Measurements from ENCODE around the gene PELI2. TPM values are rescaled to one million over a fixed set of nuclear protein-coding genes. Genes with fewer than 3 reads are reported as not detected.

Gene PELI2
- total RNA-seq, 1 donor from 2014 or later, result 27.2 TPM

DNA sequence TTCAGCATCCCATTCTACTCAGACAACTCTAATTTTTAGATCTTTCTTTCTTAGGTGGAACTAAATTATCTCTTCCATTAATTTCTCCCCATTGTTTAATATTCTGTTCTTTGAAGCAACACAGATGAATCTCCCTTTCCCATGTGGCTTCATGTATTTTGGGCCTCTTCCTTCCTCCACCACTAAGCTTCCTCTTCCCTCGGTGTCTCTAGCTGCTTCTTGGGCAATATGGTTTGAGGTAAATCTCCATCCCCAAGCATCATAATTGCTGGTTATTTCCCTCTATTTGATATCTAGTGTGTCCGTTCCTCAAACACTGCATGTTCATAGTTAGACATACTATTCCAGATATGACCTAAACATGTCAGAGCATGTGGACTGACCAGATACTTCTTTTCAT is 119.2 kb downstream of the PELI2 start:
- no peak overlapping the region for H3K27ac Mint-ChIP-seq
- no peaks in the 10 kb centered on the region for H3K4me1 Mint-ChIP-seq
- H3K36me3 Mint-ChIP-seq, result peaks cover 2% of the 10 kb centered on the region
- DNase-seq (ENCODE audit: low spot score), result no peak
- Histone ChIP-seq H2AFZ (replicated peaks) (no peak overlapping the region), H3K4me3 (no peak overlapping the region), H3K4me2 (no peak overlapping the region), H3K4me1 (no peaks in the 10 kb centered on the region), H3K27ac (no peak overlapping the region), H3F3A (ENCODE audit: low read depth) (no peaks in the 10 kb centered on the region), H3K36me3 (no peaks in the 10 kb centered on the region), H3K9ac (no peak overlapping the region), H3K9me3 (ENCODE audit: low read depth) (no peaks in the 10 kb centered on the region), H3K79me2 (ENCODE audit: low read depth) (peaks cover 5% of the 10 kb centered on the region), H3K27me3 (no peaks in the 10 kb centered on the region), H4K20me1 (ENCODE audit: low read depth) (no peaks in the 10 kb centered on the region)
- no peak overlapping the region for H3K4me3 Mint-ChIP-seq
- no peak for TF ChIP-seq EZH2 (IDR thresholded peaks at IDR 0.05)
- TF ChIP-seq, protein P1, sequence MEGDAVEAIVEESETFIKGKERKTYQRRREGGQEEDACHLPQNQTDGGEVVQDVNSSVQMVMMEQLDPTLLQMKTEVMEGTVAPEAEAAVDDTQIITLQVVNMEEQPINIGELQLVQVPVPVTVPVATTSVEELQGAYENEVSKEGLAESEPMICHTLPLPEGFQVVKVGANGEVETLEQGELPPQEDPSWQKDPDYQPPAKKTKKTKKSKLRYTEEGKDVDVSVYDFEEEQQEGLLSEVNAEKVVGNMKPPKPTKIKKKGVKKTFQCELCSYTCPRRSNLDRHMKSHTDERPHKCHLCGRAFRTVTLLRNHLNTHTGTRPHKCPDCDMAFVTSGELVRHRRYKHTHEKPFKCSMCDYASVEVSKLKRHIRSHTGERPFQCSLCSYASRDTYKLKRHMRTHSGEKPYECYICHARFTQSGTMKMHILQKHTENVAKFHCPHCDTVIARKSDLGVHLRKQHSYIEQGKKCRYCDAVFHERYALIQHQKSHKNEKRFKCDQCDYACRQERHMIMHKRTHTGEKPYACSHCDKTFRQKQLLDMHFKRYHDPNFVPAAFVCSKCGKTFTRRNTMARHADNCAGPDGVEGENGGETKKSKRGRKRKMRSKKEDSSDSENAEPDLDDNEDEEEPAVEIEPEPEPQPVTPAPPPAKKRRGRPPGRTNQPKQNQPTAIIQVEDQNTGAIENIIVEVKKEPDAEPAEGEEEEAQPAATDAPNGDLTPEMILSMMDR (IDR thresholded peaks at IDR 0.05), result no peak
- no peak for TF ChIP-seq EZH2phosphoT487 (IDR thresholded peaks at IDR 0.05)
- no peaks in the 10 kb centered on the region for H3K9me3 Mint-ChIP-seq
- peaks cover 2% of the 10 kb centered on the region for H3K27me3 Mint-ChIP-seq (ENCODE audit: insufficient read depth, low read depth)

DNA sequence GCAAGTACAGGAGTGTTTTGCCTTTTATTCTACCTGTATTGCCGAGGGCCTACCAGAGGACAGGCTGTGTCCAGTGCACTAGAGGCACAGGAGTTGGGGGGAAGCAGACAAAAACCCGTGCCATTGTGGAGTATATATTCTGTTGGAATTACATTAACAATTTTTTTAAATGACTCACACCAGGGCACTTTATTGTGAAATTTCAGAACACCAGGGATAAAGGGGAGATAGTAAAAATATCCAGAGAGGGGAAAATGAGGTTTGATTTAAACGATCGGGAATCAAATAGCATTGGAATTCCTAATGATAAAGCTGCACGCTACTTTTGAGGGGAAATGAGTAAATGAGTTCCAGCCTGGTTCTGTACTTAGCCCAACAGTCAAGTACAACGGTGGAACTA is 123.2 kb downstream of the PELI2 start:
- Histone ChIP-seq H3K4me2 (no peak overlapping the region), H3K4me3 (no peak overlapping the region), H3K36me3 (no peaks in the 10 kb centered on the region), H3K4me1 (no peaks in the 10 kb centered on the region), H4K20me1 (ENCODE audit: low read depth) (peaks cover 9% of the 10 kb centered on the region), H3F3A (ENCODE audit: low read depth) (no peaks in the 10 kb centered on the region), H3K9me3 (ENCODE audit: low read depth) (no peaks in the 10 kb centered on the region), H2AFZ (replicated peaks) (no peak overlapping the region), H3K9ac (no peak overlapping the region), H3K27me3 (no peaks in the 10 kb centered on the region), H3K27ac (no peak overlapping the region), H3K79me2 (ENCODE audit: low read depth) (peaks cover 5% of the 10 kb centered on the region)
- no peak overlapping the region for H3K4me3 Mint-ChIP-seq
- no peak overlapping the region for H3K27ac Mint-ChIP-seq
- no peaks in the 10 kb centered on the region for H3K4me1 Mint-ChIP-seq
- H3K9me3 Mint-ChIP-seq, result no peaks in the 10 kb centered on the region
- DNase-seq (ENCODE audit: low spot score), result no peak
- TF ChIP-seq EZH2phosphoT487 (IDR thresholded peaks at IDR 0.05) (no peak), EZH2 (IDR thresholded peaks at IDR 0.05) (no peak)
- TF ChIP-seq, protein P1 (IDR thresholded peaks at IDR 0.05), result no peak
- H3K36me3 Mint-ChIP-seq, result peaks cover 2% of the 10 kb centered on the region
- peaks cover 2% of the 10 kb centered on the region for H3K27me3 Mint-ChIP-seq (ENCODE audit: insufficient read depth, low read depth)

DNA sequence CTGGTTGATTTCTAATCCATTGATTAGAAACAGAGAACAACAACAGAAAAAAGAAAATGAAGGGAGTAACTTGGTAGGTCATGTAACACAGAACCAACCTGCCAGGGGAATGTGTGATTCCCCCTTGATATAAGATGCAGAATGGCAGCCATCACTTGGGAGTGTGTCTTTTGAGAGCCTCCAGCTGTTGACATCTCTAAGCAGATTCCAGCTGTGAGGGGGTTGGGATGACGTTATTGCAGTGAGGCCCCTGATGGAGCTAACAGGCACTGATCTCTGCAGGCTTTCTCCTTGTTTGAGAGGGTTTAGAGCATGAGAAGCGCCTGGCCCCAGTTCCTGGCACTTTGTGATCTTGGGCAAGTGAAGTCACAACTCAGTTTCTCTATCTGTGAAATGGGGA is 124.9 kb downstream of the PELI2 start:
- Histone ChIP-seq H3K9me3 (ENCODE audit: low read depth) (no peaks in the 10 kb centered on the region), H3K27ac (no peak overlapping the region), H3K79me2 (ENCODE audit: low read depth) (peaks cover 5% of the 10 kb centered on the region), H3F3A (ENCODE audit: low read depth) (no peaks in the 10 kb centered on the region), H2AFZ (replicated peaks) (no peak overlapping the region), H3K4me2 (no peak overlapping the region), H3K36me3 (no peaks in the 10 kb centered on the region), H3K4me1 (no peaks in the 10 kb centered on the region), H4K20me1 (ENCODE audit: low read depth) (peaks cover 9% of the 10 kb centered on the region), H3K4me3 (no peak overlapping the region), H3K27me3 (no peaks in the 10 kb centered on the region), H3K9ac (no peak overlapping the region)
- Mint-ChIP-seq H3K9me3 (no peaks in the 10 kb centered on the region), H3K4me1 (no peaks in the 10 kb centered on the region), H3K27ac (no peak overlapping the region), H3K27me3 (ENCODE audit: insufficient read depth, low read depth) (peaks cover 2% of the 10 kb centered on the region), H3K4me3 (no peak overlapping the region), H3K36me3 (peaks cover 2% of the 10 kb centered on the region)
- TF ChIP-seq, protein P1 (IDR thresholded peaks at IDR 0.05), result no peak
- TF ChIP-seq EZH2 (IDR thresholded peaks at IDR 0.05), result no peak
- TF ChIP-seq EZH2phosphoT487 (IDR thresholded peaks at IDR 0.05), result no peak
- DNase-seq (ENCODE audit: low spot score), result peak; percentile 29

All from neural progenitor cell (in vitro differentiated cells).